Right lobe of liver (tissue), 6 donors: ENCODE data around the gene SYT2. TPM values are rescaled to one million over a fixed set of nuclear protein-coding genes. Genes with fewer than 3 reads are reported as not detected.

Source experiments
- ATAC-seq, 4 donors: fragments of 200-7000 bp; cut with Tn5 transposase; one replicate each; pipeline ENCODE4 v1.9.1; 2020; ENCODE audit warnings: mild to moderate bottlenecking in 4 of 4, moderate library complexity in 4 of 4
- DNase-seq, 3 donors: peaks; one replicate each; pipeline ENCODE4 v3.0.0-alpha.2; 2020
- H3K27ac ChIP-seq, 3 donors: fragments of 200-600 bp; one replicate each; pipeline ENCODE4 v1.8.0; 2022
- H3K27me3 ChIP-seq, 2 donors: fragments of 200-600 bp; one replicate each; pipeline ENCODE4 v1.8.0; 2022
- H3K36me3 ChIP-seq, 4 donors: fragments of 200-600 bp; sonication (generic) in 1 of 4; one replicate each; pipeline versions ENCODE4 v1.5.1 to v1.8.0; 2017 to 2022; ENCODE audit warnings: control low read depth in 1 of 4
- H3K4me1 ChIP-seq, 4 donors: fragments of 200-600 bp; sonication (generic) in 1 of 4; one replicate each; pipeline versions ENCODE4 v1.5.1 to v1.8.0; 2017 to 2022; ENCODE audit warnings: control low read depth in 1 of 4
- H3K4me3 ChIP-seq, 3 donors: fragments of 200-600 bp; one replicate each; pipeline ENCODE4 v1.8.0; 2022
- H3K9me3 ChIP-seq, 4 donors: fragments of 200-600 bp; sonication (generic) in 1 of 4; one replicate each; pipeline versions ENCODE4 v1.5.1 to v1.8.0; 2017 to 2022; ENCODE audit warnings: control low read depth in 1 of 4
- POLR2A ChIP-seq: fragments of 450-650 bp; IDR thresholded peaks from one replicate; pipeline ENCODE4 v1.6.1; 2017; ENCODE audit warnings: antibody characterized with exemption, mild to moderate bottlenecking
- WGBS: methylation state at CpG from one replicate; pipeline ENCODE4 v1.1.6; 2018; ENCODE audit warnings: low coverage, low lambda C conversion rate; ENCODE audit not compliant: insufficient coverage; ENCODE audit errors: missing lambda C conversion rate; 5-methylcytosine and 5-hydroxymethylcytosine counted together
- intact Hi-C, 2 donors: fragments of 100-400 bp; cut with DNase I; formaldehyde crosslinking; loops; one replicate each; pipeline versions ENCODE4 v1.11.2 to v1.14.1; 2022
- total RNA-seq, 6 experiments: library from RNA; depleted of rRNA in 2 of 6; stranded (reverse); fragments of >200 nt in 2 of 6; fragmentation: NEBNext Ultra II Directional in 3 of 6; extraction: Animal tissue kit (Norgen Biotek cat#: 25700) in 3 of 6; gene quantifications; one replicate each; pipeline versions ENCODE4 v1.1.0 to v1.2.4, GENCODE V29; 2016 to 2023
- TF ChIP-seq, protein P1 (sequence below), 4 donors: fragments of 200-600 bp in 3 of 4; fragments of 450-650 bp in 1 of 4; IDR thresholded peaks; one replicate each; pipeline versions ENCODE4 v1.5.1 to v1.8.0; 2016 to 2022; ENCODE audit warnings: antibody characterized with exemption in 4 of 4, mild to moderate bottlenecking in 2 of 4
- donor health status: DM: no; HTN: yes; CAD: no.
- donor health status: DM: no; HTN: no; CAD: no.
- donor health status: DM: no; HTN: no; CAD: no.
- donor health status: DM: no; HTN: yes; CAD: no.
- donor health status: DM: no; HTN: yes; CAD: no.

The SYT2 gene
- total RNA-seq, 6 experiments from 2014 or later, result not detected

DNA sequence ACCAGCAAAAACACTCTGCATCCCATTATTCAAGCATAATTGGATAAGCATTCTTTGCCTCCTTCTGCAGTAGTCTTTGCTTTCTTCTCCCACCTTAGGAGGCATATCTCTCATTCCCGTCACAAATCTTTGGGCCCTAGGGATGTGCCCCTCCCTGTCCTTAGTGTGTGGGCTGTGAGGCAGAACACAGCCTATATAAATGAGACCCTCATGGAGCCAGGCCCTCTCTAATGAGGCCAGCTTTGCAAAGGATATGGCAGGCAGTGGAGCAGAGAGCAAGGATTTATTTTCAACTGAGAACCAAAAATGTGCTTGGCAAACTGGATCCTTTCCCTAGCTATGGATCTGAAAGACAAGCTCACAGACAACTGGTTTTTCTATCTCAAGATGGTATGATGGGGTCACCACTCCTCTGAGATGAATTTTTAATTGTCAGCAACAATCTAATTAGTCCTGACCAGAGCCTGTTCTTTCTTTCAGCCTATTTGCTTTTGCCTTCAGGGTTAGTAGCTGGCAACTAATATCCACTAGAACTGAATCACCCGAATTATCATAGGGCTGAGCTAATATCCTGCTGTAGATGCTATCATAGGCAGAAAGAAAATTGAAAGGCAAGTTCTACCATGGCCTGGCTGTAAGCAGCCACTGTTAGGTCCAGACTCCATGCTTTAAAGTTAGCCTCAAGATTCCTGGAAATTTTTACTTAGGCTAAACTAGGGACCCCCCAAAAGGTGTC is 134.2 kb downstream of the SYT2 start:
- intact Hi-C loops, result no loop called here
- DNase-seq, result no peak
- H3K9me3 ChIP-seq, result no peaks in the 10 kb centered on the region
- no peaks in the 10 kb centered on the region for H3K27me3 ChIP-seq
- no peak overlapping the region for H3K27ac ChIP-seq
- H3K4me1 ChIP-seq, result no peaks in the 10 kb centered on the region
- H3K36me3 ChIP-seq, result peaks cover 0 to 8% (median 1%) of the 10 kb centered on the region in 4 donors
- 95% methylated on average over 2 of the region's 2 CpGs for WGBS
- TF ChIP-seq, protein P1, sequence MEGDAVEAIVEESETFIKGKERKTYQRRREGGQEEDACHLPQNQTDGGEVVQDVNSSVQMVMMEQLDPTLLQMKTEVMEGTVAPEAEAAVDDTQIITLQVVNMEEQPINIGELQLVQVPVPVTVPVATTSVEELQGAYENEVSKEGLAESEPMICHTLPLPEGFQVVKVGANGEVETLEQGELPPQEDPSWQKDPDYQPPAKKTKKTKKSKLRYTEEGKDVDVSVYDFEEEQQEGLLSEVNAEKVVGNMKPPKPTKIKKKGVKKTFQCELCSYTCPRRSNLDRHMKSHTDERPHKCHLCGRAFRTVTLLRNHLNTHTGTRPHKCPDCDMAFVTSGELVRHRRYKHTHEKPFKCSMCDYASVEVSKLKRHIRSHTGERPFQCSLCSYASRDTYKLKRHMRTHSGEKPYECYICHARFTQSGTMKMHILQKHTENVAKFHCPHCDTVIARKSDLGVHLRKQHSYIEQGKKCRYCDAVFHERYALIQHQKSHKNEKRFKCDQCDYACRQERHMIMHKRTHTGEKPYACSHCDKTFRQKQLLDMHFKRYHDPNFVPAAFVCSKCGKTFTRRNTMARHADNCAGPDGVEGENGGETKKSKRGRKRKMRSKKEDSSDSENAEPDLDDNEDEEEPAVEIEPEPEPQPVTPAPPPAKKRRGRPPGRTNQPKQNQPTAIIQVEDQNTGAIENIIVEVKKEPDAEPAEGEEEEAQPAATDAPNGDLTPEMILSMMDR (IDR thresholded peaks at IDR 0.05), result no peak
- TF ChIP-seq POLR2A, result no peak
- ATAC-seq, result no peak
- H3K4me3 ChIP-seq, result no peak overlapping the region

DNA sequence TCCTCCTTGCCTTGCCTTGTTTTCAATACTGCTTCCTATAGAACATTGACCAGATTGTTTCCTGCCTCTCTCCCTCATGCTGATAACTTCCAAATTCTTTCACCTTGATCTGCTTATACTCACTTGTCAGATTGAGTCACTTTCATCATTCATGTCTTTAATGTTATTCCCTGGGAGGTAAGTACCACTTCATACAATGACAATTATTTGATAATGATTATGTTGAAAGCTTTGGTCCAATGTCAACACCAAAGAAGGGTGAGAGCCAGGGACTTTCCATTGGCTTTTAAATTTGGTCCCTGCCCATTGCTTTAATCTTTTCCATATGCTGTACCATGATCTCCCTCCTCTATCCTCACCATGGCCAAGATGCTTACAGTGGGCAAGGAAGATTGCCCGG is 137.4 kb downstream of the SYT2 start:
- 88% methylated on average over 1 of the region's 1 CpG for WGBS
- DNase-seq, result no peak
- H3K9me3 ChIP-seq, result no peaks in the 10 kb centered on the region
- peak in 1 of 4 donors; percentile 35 for ATAC-seq
- no peaks in the 10 kb centered on the region for H3K27me3 ChIP-seq
- peaks cover 0 to 8% (median 0%) of the 10 kb centered on the region in 4 donors for H3K36me3 ChIP-seq
- intact Hi-C loops, result no loop called here
- TF ChIP-seq, protein P1 (IDR thresholded peaks at IDR 0.05), result no peak
- TF ChIP-seq POLR2A, result no peak
- H3K4me3 ChIP-seq, result no peak overlapping the region
- H3K27ac ChIP-seq, result no peak overlapping the region
- H3K4me1 ChIP-seq, result peaks cover 0 to 8% (median 3%) of the 10 kb centered on the region in 4 donors

DNA sequence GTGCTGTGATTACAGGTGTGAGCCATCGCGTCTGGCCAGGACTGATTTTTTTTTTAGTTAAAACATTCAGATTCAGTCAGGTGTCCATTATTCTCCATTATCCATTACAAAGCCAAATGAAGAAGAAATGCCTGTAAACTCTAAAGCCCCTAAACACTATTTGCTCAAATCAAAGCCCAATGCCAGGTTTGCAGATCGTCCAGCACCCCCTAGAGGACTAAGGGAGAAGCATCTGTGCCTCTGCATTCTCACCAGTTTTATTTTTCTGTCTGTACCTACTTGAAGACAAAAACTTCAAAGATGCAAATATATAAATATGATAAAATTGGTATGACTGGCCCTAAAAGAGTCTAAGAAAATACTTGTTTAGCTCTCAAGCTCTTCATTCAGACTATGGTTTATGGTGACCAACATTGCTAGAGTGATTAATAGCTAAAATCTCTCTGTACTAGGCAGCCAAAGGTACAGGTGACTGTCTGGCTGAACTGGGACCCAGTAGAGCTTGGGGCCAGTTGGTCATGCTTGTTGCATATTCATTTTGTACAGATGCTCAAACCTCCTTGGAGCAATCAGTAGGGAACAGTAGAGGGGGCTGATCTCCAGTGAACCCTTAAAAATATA is 138.4 kb downstream of the SYT2 start:
- Histone ChIP-seq H3K36me3 (peaks cover 0 to 8% (median 0%) of the 10 kb centered on the region in 4 donors), H3K9me3 (no peaks in the 10 kb centered on the region), H3K4me3 (no peak overlapping the region), H3K27me3 (no peaks in the 10 kb centered on the region), H3K27ac (no peak overlapping the region), H3K4me1 (peaks cover 0 to 8% (median 3%) of the 10 kb centered on the region in 4 donors)
- ATAC-seq (peak; percentile 65 to 75 (median 68)), DNase-seq (no peak)
- intact Hi-C loops, result no loop called here
- 68% methylated on average over 3 of the region's 3 CpGs for WGBS
- TF ChIP-seq, protein P1 (IDR thresholded peaks at IDR 0.05), result peak; percentile 73 to 82 (median 75)
- no peak for TF ChIP-seq POLR2A

DNA sequence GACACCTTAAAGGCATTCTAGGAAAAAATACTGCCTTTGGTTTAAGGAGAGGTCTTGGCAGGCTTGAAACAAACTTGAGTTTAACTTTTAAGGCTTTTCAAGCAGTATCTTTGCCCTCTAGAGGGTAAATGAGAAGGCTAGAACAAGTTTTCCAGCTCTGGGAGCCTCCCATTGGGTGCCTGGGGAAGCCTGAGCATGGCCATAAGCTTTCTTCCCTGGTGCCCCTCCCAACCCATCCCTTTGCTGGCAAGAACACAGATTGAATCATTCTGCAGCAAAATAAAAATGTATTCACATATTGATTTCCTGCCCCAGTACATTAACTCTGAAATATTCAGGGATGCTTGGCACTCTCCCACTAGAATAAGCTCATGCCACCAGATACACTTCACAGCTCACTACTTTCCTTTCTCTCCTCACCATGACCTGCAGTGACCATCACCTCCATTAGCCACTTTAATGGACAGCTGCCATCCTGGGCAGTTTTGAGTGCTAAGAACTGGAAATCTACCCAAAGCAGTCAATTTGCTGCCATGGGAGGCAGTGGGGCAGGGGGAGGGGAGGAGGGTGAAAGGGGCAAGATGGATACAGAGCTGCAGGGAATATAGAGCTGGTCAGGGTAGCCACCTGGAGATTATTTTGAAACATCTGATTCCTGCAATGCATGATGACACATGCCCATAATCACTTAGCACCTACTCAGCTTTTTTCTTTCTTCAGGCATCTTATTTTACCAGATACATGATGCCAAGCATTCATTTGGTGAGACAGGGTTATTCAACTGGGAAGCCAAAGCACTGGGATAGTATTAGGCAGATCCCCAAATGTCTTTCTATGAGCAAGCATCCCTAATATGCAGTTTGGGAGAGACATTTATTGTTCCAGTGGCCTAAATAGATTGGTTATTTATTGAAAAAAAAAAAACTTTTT is 140.6 kb downstream of the SYT2 start:
- Histone ChIP-seq H3K36me3 (peaks cover 0 to 8% (median 4%) of the 10 kb centered on the region in 4 donors), H3K4me3 (no peak overlapping the region), H3K27ac (peak overlapping the region in 1 of 3 donors; percentile 29), H3K4me1 (peaks cover 0 to 8% (median 3%) of the 10 kb centered on the region in 4 donors), H3K27me3 (no peaks in the 10 kb centered on the region), H3K9me3 (no peaks in the 10 kb centered on the region)
- TF ChIP-seq, protein P1 (IDR thresholded peaks at IDR 0.05), result no peak
- no peak for TF ChIP-seq POLR2A
- no peak for ATAC-seq
- no peak for DNase-seq
- intact Hi-C loops, result no loop called here
